ENCODE data around the gene GEN1. TPM values are rescaled to one million over a fixed set of nuclear protein-coding genes. Genes with fewer than 3 reads are reported as not detected.

Gene GEN1
- total and polyA plus RNA-seq, 2 donors from 2014 or later, result 1.4 to 6.2 TPM

DNA sequence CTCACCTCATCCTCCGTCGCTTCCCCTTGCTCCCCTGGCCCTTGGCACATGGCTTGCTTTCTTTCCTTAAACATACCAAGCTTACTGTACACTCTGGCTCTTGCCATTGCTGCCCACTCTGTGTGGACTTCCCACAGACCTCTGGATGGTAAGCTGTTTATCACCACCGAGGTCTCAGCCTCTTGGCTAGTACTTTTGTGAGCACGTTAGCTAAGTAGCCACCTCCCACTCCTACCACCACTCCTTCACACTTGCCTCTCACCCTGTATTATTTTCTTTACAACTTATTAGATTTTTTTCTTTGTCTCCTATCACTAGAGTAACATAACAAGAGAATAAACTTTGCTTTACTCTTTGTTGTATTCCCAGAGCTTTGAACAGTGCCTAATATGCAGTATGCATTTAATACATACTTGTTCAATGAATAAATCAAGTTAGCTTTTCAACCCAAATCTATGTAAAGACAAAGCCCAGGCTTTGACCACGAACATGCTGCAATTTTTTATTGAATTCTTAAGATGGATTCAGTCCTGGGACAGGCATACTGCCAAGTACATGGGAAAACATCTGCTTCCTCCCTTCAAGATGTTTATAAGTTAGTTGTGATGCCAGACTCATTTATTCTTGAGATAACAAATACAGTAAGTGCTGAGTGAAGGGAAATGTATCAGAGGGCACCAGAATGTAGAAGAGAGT lies 37.3 kb downstream of the GEN1 start:
- Histone ChIP-seq H3K9me3 (ENCODE audit: control insufficient read depth in 2 of 3, insufficient read depth in 1 of 3, low read length in 3 of 3) (no peaks in the 10 kb centered on the region), H3K27me3 (ENCODE audit: control insufficient read depth, insufficient read depth, low read length) (no peaks in the 10 kb centered on the region), H3K4me1 (ENCODE audit: control insufficient read depth in 2 of 3, insufficient read depth in 2 of 3, low read depth in 1 of 3, low read length in 3 of 3) (no peaks in the 10 kb centered on the region), H3K36me3 (ENCODE audit: control insufficient read depth in 2 of 3, insufficient read depth in 3 of 3, low read length in 3 of 3) (no peaks in the 10 kb centered on the region), H3K9ac (ENCODE audit: low read length in 3 of 3) (no peak overlapping the region), H3K27ac (ENCODE audit: low read depth in 2 of 2, low read length in 2 of 2) (no peak overlapping the region), H3K4me3 (ENCODE audit: low read length in 3 of 3) (no peak overlapping the region)
- TF ChIP-seq, protein P1, sequence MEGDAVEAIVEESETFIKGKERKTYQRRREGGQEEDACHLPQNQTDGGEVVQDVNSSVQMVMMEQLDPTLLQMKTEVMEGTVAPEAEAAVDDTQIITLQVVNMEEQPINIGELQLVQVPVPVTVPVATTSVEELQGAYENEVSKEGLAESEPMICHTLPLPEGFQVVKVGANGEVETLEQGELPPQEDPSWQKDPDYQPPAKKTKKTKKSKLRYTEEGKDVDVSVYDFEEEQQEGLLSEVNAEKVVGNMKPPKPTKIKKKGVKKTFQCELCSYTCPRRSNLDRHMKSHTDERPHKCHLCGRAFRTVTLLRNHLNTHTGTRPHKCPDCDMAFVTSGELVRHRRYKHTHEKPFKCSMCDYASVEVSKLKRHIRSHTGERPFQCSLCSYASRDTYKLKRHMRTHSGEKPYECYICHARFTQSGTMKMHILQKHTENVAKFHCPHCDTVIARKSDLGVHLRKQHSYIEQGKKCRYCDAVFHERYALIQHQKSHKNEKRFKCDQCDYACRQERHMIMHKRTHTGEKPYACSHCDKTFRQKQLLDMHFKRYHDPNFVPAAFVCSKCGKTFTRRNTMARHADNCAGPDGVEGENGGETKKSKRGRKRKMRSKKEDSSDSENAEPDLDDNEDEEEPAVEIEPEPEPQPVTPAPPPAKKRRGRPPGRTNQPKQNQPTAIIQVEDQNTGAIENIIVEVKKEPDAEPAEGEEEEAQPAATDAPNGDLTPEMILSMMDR (IDR thresholded peaks at IDR 0.05; ENCODE audit: borderline replicate concordance, extremely low read depth, insufficient read depth), result no peak
- FAIRE-seq (no peak), DNase-seq (peak in 1 of 5 donors; percentile 59)
- intact Hi-C loops (cut with DNase I), result no loop called here

DNA sequence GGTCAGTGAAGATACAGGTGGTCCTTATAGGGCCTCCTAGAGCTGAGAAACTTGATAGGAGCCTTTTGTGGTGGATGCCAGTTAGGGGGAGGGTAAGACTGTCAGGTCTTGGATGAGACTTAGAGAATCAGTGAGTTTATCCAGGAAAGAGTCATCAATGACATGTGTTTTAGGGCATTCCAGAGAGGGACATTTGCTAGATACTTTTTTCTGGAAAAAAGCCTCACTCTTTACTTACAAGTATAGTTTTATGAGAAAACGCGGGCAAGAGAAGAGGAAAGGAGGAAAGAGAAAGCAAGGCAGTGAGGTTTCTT lies 37.8 kb downstream of the GEN1 start:
- Histone ChIP-seq H3K4me3 (ENCODE audit: low read length in 3 of 3) (no peak overlapping the region), H3K9ac (ENCODE audit: low read length in 3 of 3) (no peak overlapping the region), H3K27me3 (ENCODE audit: control insufficient read depth, insufficient read depth, low read length) (no peaks in the 10 kb centered on the region), H3K9me3 (ENCODE audit: control insufficient read depth in 2 of 3, insufficient read depth in 1 of 3, low read length in 3 of 3) (no peaks in the 10 kb centered on the region), H3K36me3 (ENCODE audit: control insufficient read depth in 2 of 3, insufficient read depth in 3 of 3, low read length in 3 of 3) (no peaks in the 10 kb centered on the region), H3K27ac (ENCODE audit: low read depth in 2 of 2, low read length in 2 of 2) (no peak overlapping the region), H3K4me1 (ENCODE audit: control insufficient read depth in 2 of 3, insufficient read depth in 2 of 3, low read depth in 1 of 3, low read length in 3 of 3) (no peaks in the 10 kb centered on the region)
- DNase-seq (no peak), FAIRE-seq (no peak)
- TF ChIP-seq, protein P1 (IDR thresholded peaks at IDR 0.05; ENCODE audit: borderline replicate concordance, extremely low read depth, insufficient read depth), result no peak
- intact Hi-C loops (cut with DNase I), result no loop called here

DNA sequence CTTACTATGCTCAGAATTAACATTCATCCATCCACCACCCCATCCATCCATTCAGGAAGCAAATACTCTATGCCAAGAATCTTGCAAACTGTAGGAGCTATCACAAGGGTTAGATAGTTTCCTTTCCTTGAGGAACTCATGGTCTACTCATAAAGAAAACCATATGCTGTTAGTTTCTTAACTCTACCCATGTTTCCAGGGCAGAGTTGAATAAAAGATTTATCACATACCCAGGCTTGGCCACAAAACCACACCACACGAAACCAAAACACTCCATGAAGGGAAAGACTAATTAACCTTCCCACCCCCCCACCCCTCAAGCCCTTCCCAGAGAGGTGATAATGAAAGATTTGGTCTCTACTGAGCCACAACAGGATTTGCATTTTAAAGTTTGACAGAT lies 38.6 kb downstream of the GEN1 start:
- FAIRE-seq (no peak), DNase-seq (no peak)
- TF ChIP-seq, protein P1 (IDR thresholded peaks at IDR 0.05; ENCODE audit: borderline replicate concordance, extremely low read depth, insufficient read depth), result no peak
- no peak overlapping the region for H3K4me3 ChIP-seq (ENCODE audit: low read length in 3 of 3)
- H3K9me3 ChIP-seq (ENCODE audit: control insufficient read depth in 2 of 3, insufficient read depth in 1 of 3, low read length in 3 of 3), result no peaks in the 10 kb centered on the region
- no peaks in the 10 kb centered on the region for H3K27me3 ChIP-seq (ENCODE audit: control insufficient read depth, insufficient read depth, low read length)
- no peak overlapping the region for H3K9ac ChIP-seq (ENCODE audit: low read length in 3 of 3)
- H3K27ac ChIP-seq (ENCODE audit: low read depth in 2 of 2, low read length in 2 of 2), result no peak overlapping the region
- H3K36me3 ChIP-seq (ENCODE audit: control insufficient read depth in 2 of 3, insufficient read depth in 3 of 3, low read length in 3 of 3), result no peaks in the 10 kb centered on the region
- intact Hi-C loops (cut with DNase I), result no loop called here
- no peaks in the 10 kb centered on the region for H3K4me1 ChIP-seq (ENCODE audit: control insufficient read depth in 2 of 3, insufficient read depth in 2 of 3, low read depth in 1 of 3, low read length in 3 of 3)

DNA sequence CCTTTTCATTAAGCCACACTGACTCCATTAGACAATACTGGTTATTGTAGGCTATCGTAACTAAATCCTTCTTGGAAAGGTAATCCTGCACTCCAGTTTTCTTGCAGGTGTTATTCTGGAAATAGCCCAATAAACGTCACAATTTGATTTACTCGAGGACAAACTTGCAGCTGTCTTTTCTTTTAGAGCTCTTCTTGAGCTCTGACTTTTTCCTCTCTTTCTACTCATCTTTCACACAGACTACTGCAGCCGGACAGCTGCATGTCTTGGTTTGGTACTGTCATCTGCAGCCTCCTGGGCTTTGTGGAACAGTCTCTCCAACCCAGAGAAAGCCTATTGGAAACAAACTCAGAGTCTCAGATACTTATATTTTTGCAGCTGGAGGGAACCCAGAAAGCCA lies 39.4 kb downstream of the GEN1 start:
- no peak overlapping the region for H3K27ac ChIP-seq (ENCODE audit: low read depth in 2 of 2, low read length in 2 of 2)
- peak in 2 of 5 donors; percentile 57 to 61 for DNase-seq
- H3K4me3 ChIP-seq (ENCODE audit: low read length in 3 of 3), result no peak overlapping the region
- no peaks in the 10 kb centered on the region for H3K27me3 ChIP-seq (ENCODE audit: control insufficient read depth, insufficient read depth, low read length)
- intact Hi-C loops (cut with DNase I), result no loop called here
- FAIRE-seq, result no peak
- H3K36me3 ChIP-seq (ENCODE audit: control insufficient read depth in 2 of 3, insufficient read depth in 3 of 3, low read length in 3 of 3), result no peaks in the 10 kb centered on the region
- TF ChIP-seq, protein P1 (IDR thresholded peaks at IDR 0.05; ENCODE audit: borderline replicate concordance, extremely low read depth, insufficient read depth), result no peak
- H3K9me3 ChIP-seq (ENCODE audit: control insufficient read depth in 2 of 3, insufficient read depth in 1 of 3, low read length in 3 of 3), result no peaks in the 10 kb centered on the region
- H3K9ac ChIP-seq (ENCODE audit: low read length in 3 of 3), result no peak overlapping the region
- no peaks in the 10 kb centered on the region for H3K4me1 ChIP-seq (ENCODE audit: control insufficient read depth in 2 of 3, insufficient read depth in 2 of 3, low read depth in 1 of 3, low read length in 3 of 3)

Data from kidney (tissue), 14 donors.